HTERT RPE-1 (cell line): ENCODE data around the gene CSF1R.

Source experiments
- in situ Hi-C: fragments of 300-500 bp; cut with MboI; formaldehyde crosslinking; loops from 4 replicates; pipeline ENCODE4 v1.14.3; 2020; ENCODE audit warnings: low sequenced_read_pairs

CSF1R gene

DNA sequence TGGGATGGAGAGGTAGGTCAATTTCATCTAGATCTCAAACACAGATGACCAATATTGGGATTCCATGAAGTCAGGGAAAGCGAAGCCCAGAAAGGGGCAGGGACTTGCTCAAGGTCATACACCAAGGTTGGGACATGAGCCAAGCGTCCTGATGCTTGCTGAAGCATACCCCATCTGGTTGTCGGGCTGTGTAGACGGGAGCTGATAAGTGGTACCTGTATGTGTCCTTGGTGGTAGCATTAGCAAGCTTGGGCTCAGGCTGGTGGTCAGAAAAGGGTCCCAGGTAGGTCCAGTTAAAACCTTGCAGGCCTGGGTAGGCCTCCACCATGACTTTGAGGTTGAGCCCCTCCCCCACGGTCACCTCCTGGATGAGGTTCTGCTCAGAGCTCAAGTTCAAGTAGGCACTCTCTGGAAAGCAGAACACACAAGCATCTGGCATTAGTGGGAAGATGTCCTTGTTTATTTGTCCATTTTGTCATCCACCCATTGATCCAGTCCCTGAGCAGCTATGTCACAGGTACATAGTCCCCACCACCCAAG lies 13.2 kb downstream of the CSF1R start:
- in situ Hi-C loops: no loop called here

DNA sequence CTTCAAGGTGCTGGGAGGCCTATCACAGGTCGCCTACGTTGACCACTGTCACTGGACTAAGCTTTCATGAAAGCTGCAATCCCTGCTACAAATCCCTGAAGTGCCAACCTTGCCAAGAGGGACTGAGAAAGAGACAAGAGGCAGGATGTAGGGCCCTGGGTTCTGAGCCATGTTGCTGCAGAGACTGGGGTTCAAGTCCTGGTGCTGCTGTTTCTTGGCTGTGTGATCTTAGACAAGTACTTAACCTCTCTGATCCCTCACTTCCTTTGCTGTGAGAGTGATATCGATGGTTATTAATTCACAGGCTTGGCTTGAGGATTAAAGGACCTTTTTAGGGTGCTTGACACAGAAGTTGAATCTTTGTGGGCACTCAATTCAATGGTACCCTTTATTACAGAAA lies 15.5 kb downstream of the CSF1R start:
- in situ Hi-C loops: no loop called here

DNA sequence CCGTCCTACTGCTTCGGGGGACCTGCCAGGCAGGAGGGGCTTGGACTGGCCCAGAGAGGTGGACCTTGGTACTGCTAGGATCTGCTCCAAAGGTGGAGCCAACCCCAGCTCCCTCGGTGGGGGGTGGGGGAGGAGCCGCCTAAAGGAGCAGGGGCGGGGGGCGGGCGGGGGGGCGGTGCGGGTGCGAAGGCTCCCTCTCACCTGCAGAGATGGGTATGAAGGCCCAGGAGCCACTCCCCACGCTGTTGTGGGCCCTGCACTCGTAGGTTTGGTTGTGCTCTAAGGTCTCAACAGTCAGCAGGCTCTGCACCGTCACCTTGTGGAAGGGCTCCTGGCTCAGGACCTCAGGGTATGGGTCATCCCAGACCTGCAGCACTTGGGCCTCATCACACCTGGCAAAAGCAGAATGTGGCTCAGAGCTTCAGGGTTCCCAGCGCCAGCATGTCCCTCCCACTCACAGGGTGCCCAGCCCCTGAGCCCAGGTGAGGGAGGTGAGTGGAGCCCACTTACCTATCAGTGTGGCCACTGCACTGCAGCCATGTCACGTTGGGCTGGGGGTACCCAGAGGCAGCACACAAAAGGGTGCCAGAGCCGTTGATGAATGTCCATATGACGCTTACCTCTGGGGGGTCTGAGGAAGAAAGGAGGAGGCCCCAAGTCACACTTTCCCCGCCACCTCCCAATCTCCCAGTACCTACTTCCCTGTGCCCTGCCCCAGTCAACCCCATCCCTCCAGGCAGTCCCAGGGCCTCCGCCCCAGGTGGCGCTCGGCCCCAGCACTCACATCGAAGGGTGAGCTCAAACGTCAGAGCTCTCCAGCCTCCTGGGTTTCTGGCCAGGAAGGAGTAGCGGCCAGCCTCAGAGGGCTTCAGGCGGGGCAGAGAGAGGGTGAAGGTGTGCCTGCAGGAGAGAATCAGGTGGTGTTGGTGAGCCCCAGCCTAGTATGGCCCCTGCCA lies 16.4 kb downstream of the CSF1R start:
- in situ Hi-C loops: no loop called here

DNA sequence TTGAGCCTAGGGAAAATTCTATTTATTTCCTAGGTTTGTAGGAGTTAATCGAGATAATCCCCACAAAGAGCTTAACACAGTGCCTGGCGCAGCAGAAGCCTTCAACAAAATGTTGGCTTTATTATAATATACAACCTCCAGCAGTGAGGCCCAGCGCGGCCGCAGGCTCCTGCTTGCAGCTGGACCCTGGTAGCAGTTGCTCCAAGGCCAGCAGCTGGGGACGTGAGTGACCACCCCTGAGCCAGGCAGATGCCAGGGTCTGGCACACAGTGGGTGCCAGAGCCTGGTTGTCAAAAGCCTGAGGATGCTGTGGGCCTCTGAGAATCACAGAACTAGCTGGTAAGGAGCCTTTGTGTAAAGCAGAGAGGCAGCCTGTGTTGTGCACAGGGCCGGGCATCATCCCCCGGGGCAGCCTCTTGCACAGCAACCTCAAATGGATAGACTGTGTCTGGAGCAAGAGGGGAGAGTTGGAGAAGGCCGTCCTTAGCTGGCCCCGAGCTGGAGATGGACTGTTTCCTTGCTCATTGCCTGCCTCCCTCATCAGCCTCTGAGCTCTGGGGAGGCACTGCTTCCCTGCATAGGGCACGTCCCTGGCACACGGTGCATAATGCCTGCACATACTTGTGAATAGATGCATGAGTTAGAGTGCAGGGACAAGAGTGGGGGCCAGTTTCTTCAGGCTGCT lies 17.3 kb downstream of the CSF1R start:
- in situ Hi-C loops: no loop called here

DNA sequence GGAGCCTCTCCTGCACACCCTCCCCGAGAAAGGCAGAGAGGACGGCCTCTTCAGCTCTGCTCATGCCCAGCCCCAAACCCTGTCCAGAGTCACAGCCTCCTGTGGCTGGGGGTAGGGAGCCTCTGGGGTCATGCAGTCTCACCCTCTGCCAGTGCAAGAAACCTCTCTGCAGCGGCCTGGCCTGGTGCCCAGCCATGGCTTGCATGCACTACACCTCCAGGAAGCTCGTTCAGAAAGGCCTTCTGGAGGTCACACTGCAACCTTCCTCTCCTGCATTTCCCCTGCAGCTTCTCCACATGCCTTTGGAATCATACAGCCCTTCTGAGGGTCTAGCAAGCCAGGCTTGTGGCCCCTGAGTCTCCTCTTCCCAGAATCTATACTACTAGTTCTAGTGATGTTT lies 17.9 kb downstream of the CSF1R start:
- in situ Hi-C loops: no loop called here

DNA sequence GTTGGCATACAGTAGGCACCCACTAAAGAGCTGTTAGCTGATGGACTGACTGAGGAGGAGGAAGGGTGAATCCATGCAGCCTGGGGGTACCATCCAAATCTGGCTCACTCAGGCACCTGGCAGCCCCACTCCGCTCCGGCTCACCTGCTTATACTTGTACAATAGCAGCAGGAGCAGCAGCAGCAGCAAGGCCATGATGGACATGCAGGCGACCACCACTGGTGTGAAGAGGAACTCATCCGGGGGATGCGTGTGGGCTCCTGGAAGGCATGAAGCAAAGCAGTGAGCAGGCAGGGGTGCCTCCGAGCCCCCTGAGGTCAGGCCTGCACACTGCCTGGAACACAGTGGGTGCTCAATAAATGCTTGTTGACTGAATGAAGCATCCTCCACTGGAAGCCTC lies 18.3 kb downstream of the CSF1R start:
- in situ Hi-C loops: no loop called here

DNA sequence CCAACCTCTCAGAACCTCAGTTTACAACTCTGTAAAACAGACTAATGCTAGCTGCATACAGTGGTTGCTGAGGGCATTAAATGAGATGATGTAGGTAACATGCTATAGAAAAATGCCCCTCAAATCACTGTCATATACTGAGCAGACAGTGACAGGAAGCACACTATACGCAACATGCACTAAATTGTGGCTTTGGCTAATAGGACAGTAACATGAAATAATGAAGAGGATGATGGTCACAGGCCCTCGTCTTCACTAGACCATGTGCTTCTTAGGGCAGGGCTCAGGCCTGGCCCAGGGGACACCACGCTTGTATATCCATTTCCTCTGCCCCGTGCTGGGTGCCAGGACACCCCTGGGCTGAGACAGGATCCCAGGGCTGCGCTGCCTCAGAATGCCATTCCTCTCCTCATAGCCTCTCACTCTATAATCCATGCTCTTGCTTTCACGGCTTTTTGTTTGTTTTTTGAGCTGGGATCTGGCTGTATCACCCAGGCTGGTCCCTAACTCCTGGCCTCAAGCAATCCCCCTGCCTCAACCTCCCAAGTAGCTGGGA lies 18.9 kb downstream of the CSF1R start:
- in situ Hi-C loops: no loop called here

DNA sequence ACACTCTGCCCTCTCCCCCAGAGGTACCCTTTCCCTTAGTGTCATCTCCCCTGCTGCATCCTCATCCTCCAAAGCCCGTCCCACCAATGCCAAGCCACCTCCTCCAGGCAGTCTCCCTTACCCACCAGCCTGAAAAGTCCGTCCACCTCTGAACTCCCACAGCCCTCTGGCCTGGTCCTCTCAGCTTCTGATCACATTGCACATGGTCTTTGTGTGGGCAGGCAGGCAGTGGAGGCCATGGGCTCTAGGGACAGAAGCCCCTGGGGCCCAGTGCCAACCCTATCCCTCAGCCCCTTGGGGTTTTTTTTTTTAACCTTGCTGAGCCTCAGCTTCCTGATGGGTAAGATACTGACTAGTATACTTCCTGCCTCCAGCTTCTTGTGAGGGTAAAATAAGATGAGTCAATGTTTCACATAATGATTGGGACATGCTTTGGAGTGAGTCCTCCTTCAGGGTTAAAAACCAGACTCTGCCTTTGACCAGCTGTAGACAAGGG lies 19.4 kb downstream of the CSF1R start:
- in situ Hi-C loops: no loop called here

DNA sequence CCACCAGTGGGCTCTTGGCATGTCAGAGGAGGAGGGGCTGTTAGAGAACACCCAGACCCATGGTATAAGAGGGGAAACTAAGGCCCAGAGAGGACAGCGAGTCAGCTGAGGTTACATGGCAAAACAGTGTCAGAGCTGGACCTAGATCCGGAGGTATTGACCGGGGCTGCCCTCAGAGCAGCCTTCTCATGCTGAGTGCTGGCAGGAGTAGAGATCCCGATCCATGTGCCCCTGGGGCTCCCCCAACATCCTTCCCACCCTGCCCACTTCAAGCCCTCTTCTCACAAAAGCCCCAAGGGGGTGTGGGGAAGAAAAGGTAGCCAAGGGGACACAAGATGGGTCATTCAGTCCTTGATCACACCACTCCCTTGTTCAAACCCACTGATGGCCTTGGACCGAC lies 19.9 kb downstream of the CSF1R start:
- in situ Hi-C loops: no loop called here

DNA sequence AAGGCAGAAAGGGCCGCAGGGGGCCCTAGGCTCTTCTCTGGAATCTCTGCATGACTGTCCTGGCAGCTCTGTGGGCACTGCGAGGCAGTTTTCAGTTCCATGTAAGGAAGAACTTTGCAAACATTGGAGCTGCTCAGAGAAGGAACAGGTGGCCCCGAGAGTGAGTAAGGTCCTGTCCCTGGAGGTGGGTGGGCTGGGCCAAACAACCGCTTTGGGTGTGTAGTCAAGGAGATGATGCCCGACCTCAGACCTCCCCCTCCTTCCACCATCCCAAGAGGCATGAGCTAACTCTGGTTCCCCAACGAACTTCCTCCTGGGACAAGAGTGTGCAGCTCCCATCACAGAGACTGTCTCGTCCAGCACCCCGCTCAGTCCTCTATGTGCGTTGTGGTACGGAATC lies 20.5 kb downstream of the CSF1R start:
- in situ Hi-C loops: no loop called here

DNA sequence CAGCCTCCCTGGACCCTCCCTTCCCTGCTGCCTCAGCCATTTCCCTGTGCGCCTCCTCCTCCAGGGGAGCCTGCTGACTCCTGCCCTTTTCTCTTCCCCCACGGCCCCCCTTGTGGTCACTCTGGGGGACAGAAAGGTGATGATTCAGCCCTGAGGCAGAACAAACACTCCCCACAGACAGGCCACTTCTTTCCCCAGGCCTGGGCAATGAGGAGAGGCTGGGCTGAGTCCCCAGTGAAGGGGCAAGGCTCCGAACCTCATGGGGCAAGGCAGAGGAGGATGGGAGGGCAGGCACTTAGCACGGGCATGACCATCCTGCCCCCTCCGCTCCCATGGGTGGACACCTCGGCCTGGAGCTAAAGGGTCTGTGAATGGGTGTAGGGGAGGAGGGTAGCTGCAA lies 21.0 kb downstream of the CSF1R start:
- in situ Hi-C loops: no loop called here

DNA sequence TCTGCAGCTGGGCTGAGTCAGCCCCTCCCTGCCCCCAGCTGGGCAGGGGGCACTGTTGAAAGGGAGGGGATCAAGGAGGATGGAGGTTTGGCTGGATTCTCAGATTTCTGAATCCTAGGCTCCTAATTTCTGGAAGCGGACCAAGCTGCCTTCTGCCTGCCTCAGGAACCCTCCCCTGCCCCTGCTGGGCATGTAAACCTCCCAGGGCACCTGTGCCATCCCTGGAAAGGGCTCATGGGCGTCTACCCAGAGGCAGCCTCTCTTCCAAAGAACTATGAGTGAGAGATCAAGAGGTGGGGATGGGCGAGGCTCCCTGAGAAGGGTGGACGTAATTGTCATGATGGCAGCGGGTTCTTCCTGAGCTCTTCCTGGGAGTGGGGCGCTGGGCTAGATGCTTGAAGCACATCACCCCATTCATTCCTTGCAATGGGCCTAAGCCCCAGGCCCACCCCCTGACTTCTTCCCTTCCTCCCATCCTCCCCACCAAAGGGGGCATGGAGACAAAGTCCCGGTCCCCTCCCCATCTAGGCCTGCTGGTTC lies 21.6 kb downstream of the CSF1R start:
- in situ Hi-C loops: no loop called here

DNA sequence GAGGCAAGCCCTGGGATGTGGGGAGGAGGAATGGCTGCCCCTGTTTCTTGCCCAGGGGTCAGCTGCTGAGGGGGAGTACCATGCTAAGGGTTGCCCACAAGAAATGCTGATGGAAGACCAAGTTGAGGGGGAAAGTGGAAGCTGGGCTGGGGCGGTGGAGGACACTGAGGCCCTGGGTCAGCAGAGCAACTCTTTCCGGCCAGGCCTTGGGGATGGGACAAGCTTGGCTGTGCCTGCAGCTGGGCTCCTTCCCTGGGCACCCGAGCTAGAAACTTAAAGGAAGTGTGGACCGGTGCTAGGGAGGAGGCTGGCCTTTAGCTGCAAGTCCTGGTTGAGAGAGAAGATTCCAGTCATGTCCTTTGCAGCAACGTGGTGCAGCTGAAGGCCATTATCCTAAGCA lies 22.7 kb downstream of the CSF1R start:
- in situ Hi-C loops: no loop called here

DNA sequence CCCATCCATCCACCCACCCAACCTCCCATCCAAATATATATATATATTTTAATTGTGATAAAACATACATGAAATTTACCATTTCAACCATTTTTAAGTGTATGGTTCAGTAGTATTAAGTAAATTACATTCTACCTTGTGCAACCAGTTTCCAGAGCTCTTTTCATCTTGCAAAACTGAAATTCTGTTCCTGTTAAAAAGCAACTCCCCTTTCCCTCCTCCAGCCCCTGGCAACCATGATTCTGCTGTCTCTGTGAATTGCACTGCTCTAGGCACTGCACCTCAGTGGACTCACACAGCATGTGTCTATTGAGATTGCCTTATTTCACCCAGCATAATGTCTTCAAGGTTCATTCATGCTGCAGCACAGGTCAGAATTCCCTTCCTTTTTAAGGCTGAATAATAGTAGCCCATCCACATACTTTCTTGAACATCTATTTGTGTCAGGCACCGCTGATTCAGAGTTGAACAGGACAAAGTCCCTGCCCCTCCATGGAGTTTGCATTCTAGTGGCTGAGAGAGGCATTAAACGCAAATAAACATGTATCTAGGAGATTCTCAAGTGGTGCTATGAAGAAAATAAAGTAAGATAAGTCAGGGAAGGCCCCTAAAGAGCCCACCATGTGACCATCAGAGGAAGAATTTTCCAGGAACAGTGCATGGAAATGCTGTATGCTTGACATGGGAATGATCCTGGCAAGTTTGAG lies 24.0 kb downstream of the CSF1R start:
- in situ Hi-C loops: no loop called here

DNA sequence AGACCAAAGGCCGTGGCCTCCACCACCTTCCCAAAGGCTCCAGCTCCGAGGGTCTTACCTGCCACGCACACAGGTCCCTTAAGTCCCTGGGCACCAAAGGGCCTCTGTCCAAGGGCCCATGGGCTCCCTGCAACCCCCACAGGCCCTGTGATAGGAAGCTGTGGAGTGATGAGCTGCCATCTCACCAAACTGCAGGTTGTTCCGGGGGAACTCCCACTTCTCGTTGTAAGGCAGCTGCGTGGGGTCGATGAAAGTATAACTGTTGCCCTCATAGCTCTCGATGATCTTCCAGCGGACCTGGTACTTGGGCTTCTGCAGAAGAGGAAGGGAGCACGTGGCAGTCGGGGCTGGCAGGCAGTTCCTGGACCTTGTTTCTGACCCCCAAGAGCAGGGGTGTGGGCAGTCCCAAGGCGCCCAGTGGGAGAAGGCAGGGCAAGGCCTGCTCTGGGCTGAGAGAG lies 24.8 kb downstream of the CSF1R start:
- in situ Hi-C loops: no loop called here

DNA sequence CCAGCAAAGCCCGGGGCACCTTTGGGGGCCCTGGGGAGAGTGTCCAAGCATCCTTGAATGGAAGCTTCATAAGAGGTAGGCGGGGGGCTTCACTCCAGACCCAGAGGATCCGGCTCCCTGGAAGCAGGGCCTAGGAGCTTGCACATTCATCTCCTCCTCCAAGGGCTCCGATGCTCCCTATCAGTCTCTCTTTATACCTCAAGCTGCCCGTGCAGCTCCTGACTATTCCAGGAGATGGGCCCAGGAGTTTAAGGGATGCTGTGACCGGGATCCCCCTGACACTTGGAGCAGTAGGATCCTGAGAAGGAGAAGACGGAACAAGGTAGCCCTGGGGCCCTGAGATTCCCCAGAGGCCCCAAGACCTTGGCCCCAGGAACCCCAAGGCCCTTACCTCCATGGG lies 25.9 kb downstream of the CSF1R start:
- in situ Hi-C loops: no loop called here

DNA sequence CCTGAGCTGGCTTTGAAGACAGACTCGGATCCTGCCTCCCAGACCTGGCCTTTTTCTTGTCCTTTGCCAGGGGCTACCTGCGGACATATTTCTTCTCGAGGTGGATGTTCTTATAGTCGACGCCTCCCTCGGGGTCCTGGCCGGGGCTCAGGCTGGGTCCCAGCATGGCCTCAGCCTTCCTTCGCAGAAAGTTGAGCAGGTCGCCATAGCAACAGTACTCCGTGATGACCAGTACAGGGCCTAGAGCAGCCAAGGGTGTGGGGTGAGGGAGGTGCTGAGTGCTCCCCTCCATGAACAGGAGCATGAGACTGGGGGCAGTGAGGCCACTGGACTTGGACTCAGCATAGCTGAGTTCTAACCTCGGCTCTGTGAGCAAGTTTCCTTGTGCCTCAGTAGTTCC lies 26.7 kb downstream of the CSF1R start:
- in situ Hi-C loops: no loop called here

DNA sequence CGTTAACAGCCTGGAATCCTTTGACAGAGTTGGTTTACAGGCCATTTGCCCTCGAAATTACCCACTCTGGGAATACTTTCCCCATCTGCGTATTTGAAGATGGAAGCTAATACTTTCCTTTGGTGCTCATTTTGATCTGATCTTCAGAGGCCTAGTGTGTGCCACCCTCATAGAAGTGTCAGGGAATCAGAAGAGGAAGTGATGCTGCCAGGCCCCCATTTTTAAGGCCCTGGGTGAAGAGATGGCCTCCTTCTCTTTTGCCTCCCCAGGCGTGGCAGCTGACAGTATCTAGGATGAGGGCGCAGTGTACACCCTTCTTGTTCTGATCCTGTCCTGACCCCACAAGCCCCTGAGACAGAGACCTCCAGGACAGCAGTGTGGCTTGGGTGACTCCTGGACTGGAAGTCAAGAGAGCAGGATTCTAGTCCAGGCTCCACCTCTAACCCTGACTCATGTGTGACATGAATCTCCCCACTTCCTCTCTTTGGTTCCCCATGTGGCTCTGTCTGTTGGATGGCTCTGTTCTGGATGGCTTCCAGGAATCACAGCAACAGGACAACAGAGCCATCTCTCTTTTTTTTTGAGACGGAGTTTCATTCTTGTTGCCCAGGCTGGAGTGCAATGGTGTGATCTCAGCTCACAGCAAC lies 27.8 kb downstream of the CSF1R start:
- in situ Hi-C loops: no loop called here

DNA sequence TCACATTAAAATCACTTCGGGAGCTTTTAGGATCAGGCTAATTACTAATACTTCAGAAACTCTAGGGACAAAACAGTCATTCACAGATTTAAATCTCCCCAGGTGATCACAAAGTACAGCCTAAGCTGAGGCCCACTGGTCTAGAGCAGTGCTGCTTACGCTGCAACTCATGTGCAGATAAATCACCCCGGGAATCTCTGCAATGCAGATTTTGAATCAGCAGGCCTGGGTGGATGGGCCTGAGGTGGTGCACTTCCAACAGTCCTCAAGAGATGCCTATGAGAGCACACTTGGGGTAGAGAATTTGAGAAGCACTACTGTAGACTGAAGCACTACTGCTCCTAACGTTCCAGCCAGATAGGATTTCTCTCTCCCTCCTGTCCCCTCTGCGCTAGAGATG lies 28.4 kb downstream of the CSF1R start:
- in situ Hi-C loops: no loop called here

DNA sequence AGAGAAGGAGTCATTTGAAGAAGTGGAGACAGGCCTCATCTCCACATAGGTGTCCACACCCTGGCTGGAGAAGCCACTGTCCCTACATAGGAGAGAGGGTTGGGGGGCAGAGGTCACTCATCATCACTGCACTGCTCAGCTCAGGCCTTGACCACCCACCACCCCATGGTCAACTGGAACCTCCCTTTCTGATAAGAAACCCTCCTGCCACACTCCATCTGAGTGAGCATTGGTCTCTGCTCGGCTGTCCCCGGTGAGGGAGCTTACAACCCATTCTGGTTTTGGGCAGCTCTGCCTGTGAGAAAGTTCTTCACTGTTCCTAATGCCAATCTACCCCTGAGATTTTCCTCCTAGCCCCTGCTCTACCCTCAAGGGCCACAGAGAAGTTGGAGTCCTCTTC lies 28.8 kb downstream of the CSF1R start:
- in situ Hi-C loops: no loop called here
